Pancreas (tissue), 10 donors: ENCODE data around the gene KRT73. TPM values are rescaled to one million over a fixed set of nuclear protein-coding genes. Genes with fewer than 3 reads are reported as not detected.

Experiments
- ATAC-seq, 4 donors: fragments of 200-7000 bp; cut with Tn5 transposase; one replicate each; pipeline versions ENCODE4 v1.8.0 to v1.9.1; 2020; ENCODE audit warnings: mild to moderate bottlenecking in 4 of 4, moderate library complexity in 4 of 4
- DNase-seq, 6 donors: peaks; one replicate each; pipeline ENCODE4 v3.0.0-alpha.2; 2020
- FAIRE-seq: peaks from 2 replicates; lab custom pipeline; 2012; peaks lifted over from hg19 to GRCh38; lab: Jason Lieb, UNC
- H3K27ac ChIP-seq, 4 donors: fragments of 200-600 bp; sonication (generic); 1 replicate in 3 of 4; 2 replicates in 1 of 4; pipeline versions ENCODE4 v1.5.0 to v1.8.0; 2020
- H3K27me3 ChIP-seq, 4 donors: fragments of 200-600 bp; one replicate each; pipeline ENCODE4 v1.8.0; 2021
- H3K36me3 ChIP-seq, 3 donors: fragments of 200-600 bp; sonication (generic) in 1 of 3; one replicate each; pipeline versions ENCODE4 v1.5.0 to v1.8.0; 2020 to 2021
- H3K4me1 ChIP-seq, 3 donors: fragments of 200-600 bp; one replicate each; pipeline ENCODE4 v1.8.0; 2021
- H3K4me3 ChIP-seq, 4 donors: fragments of 200-600 bp; sonication (generic) in 2 of 4; one replicate each; pipeline versions ENCODE4 v1.5.0 to v1.8.0; 2020 to 2021
- H3K9me3 ChIP-seq, 4 donors: fragments of 200-600 bp; one replicate each; pipeline ENCODE4 v1.8.0; 2021
- WGBS, 2 donors: extraction: QIAGEN DNeasy Blood & Tissue Kit; methylation state at CpG; one replicate each; pipeline ENCODE4 v1.1.7; 2013; 5-methylcytosine and 5-hydroxymethylcytosine counted together
- intact Hi-C, 3 donors: fragments of 100-400 bp; cut with DNase I; formaldehyde crosslinking; loops; one replicate each; pipeline versions ENCODE4 v1.11.1 to v1.14.2; 2022
- polyA plus RNA-seq, 2 donors: library from polyadenylated mRNA; stranded (reverse); fragments of 200-250 nt; gene quantifications; one replicate each; pipeline ENCODE4 v1.2.3, GENCODE V29; 2013
- total RNA-seq, 6 donors: library from RNA; stranded (reverse); fragmentation: NEBNext Ultra II Directional in 4 of 6; extraction: Animal tissue kit (Norgen Biotek cat#: 25700) in 4 of 6; gene quantifications; one replicate each; pipeline versions ENCODE4 v1.2.1 to v1.2.4, GENCODE V29; 2021 to 2023
- TF ChIP-seq, protein P1 (sequence below), 4 donors: fragments of 200-600 bp; sonication (generic) in 3 of 4; IDR thresholded peaks; one replicate each; pipeline versions ENCODE4 v1.5.0 to v1.8.0; 2021; ENCODE audit warnings: antibody characterized with exemption in 4 of 4
- donor health status: healthy with polysubstance abuse.
- donor health status: DM: no; HTN: no; CAD: no; lungs with moderate emphysema.
- donor health status: DM: no; HTN: no; CAD: no.
- donor health status: control.
- donor health status: control.
- donor health status: Bipolar disorder and iron deficiency.
- donor health status: DM: yes; HTN: yes; CAD: no.
- donor health status: DM: no; HTN: no; CAD: no.
- donor health status: DM: no; HTN: no; CAD: no.
- donor health status: DM: yes; HTN: yes; CAD: no.

Gene KRT73
- total and polyA plus RNA-seq, 8 donors, result not detected

DNA sequence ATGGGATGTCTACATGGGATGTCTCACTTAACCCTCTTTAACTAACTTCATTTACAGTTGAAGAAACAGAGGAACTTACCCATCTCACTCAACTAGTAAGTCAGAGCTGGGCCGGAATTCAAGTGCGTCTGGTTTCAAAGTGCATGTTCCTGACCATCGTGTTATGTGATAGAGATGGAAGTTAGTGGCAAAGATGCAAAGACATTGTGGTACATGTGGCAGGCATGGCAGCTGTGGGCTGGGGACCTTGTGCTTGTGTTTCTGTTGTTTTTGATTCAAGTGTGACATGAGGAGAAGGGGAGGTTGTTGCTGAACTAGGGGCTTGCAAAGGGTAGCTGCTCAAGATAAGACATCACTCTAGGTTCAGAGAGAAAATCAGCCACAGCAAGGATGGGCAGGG, 42.4 kb downstream of the KRT73 start:
- TF ChIP-seq, protein P1, sequence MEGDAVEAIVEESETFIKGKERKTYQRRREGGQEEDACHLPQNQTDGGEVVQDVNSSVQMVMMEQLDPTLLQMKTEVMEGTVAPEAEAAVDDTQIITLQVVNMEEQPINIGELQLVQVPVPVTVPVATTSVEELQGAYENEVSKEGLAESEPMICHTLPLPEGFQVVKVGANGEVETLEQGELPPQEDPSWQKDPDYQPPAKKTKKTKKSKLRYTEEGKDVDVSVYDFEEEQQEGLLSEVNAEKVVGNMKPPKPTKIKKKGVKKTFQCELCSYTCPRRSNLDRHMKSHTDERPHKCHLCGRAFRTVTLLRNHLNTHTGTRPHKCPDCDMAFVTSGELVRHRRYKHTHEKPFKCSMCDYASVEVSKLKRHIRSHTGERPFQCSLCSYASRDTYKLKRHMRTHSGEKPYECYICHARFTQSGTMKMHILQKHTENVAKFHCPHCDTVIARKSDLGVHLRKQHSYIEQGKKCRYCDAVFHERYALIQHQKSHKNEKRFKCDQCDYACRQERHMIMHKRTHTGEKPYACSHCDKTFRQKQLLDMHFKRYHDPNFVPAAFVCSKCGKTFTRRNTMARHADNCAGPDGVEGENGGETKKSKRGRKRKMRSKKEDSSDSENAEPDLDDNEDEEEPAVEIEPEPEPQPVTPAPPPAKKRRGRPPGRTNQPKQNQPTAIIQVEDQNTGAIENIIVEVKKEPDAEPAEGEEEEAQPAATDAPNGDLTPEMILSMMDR (IDR thresholded peaks at IDR 0.05), result no peak
- Histone ChIP-seq H3K27me3 (no peaks in the 10 kb centered on the region), H3K36me3 (no peaks in the 10 kb centered on the region), H3K4me1 (no peaks in the 10 kb centered on the region), H3K4me3 (no peak overlapping the region), H3K27ac (no peak overlapping the region), H3K9me3 (no peaks in the 10 kb centered on the region)
- FAIRE-seq (no peak), DNase-seq (no peak), ATAC-seq (no peak)
- 75 to 86% methylated on average over 3 of the region's 3 CpGs for WGBS, 2 donors
- intact Hi-C loops, result loop anchor here in 1 of 3 donors (10.0 kb wide), 1 partner anchor 191 kb away; the partner anchor contains the start of gene KRT84

DNA sequence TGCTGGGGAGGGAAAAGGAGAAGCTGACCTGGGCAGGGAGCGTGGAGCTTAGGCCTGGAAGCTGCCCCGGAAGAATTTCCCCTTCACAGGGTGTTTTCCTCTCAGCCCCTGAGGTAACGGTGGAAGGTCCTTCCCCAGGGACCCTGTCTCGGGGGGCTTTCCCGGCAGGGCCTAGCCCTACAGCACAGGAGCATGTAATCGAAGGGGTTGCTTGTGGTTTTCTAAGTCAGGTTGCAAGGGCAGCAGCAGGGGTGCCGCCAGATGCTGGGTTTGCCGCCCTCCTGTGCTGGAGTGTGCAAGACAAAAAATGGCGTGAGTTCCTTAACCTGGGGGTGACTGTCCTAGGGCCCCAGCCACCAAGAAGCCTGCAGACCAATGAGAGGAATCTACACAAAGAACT, 43.1 kb downstream of the KRT73 start:
- Histone ChIP-seq H3K27me3 (no peaks in the 10 kb centered on the region), H3K36me3 (no peaks in the 10 kb centered on the region), H3K4me3 (no peak overlapping the region), H3K4me1 (no peaks in the 10 kb centered on the region), H3K9me3 (no peaks in the 10 kb centered on the region), H3K27ac (no peak overlapping the region)
- ATAC-seq (no peak), DNase-seq (no peak), FAIRE-seq (no peak)
- intact Hi-C loops, result loop anchor here in 1 of 3 donors (10.0 kb wide), 1 partner anchor 190 kb away; the partner anchor contains the start of gene KRT84
- TF ChIP-seq, protein P1 (IDR thresholded peaks at IDR 0.05), result no peak
- 85 to 92% methylated on average over 9 of the region's 9 CpGs for WGBS, 2 donors

DNA sequence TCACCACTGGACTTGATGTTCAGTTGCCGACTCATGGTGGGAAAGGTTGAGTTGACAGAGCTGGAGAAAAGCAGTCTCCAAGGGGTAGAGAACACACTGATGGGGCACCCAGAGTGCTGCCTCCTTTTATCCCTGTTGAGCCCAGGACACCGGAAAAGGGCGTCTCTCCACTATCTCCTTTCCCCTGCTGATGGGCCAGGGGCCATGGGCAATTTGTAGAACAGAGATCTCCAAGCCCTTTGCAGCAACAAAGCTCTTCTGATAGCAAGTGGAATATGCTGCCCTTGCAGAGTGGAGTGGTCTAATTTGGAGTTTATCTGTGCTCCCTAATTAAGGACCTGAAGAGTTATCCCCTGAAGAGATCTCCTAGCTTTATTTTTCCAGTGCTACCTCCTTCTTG, 44.6 kb downstream of the KRT73 start, which contains the start of gene KRT74:
Gene KRT74, minus strand, starts transcription at position 101 of the 400 bp plus-strand sequence. Its CDS starts 66 bp downstream, at position 35.
- WGBS, 2 donors, result 68 to 71% methylated on average over 3 of the region's 3 CpGs
- DNase-seq, result no peak
- intact Hi-C loops, result loop anchor here in 1 of 3 donors (10.0 kb wide), 1 partner anchor 189 kb away; the partner anchor contains the start of gene KRT84

DNA sequence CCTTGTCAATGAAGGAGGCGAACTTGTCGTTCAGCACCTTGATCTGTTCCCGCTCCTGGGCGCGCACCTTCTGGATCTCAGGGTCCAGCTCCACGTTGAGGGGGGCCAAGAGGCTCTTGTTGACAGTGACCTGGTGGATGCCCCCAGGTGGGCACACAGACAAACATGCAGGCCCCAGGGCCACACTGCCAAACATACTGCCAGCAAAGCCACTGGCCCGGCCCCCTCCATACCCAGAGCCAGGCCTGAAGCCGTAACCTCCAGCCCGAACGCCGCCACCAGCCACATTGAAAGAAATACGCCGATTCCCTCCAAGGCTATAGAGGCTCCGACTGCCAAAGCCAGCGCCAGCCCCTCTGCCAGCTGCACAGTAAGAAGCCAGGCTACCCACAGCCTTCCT, 45.1 kb downstream of the KRT73 start:
- H3K27ac ChIP-seq, result no peak overlapping the region
- TF ChIP-seq, protein P1 (IDR thresholded peaks at IDR 0.05), result no peak
- intact Hi-C loops, result loop anchor here in 1 of 3 donors (10.0 kb wide), 1 partner anchor 189 kb away; the partner anchor contains the start of gene KRT84
- no peaks in the 10 kb centered on the region for H3K36me3 ChIP-seq
- no peaks in the 10 kb centered on the region for H3K9me3 ChIP-seq
- H3K27me3 ChIP-seq, result no peaks in the 10 kb centered on the region
- no peak for DNase-seq
- no peak for FAIRE-seq
- no peaks in the 10 kb centered on the region for H3K4me1 ChIP-seq
- WGBS, 2 donors, result 87 to 89% methylated on average over 15 of the region's 15 CpGs
- no peak for ATAC-seq
- no peak overlapping the region for H3K4me3 ChIP-seq

More for the DNA sequence above, 44.6 kb downstream of the KRT73 start, which contains the start of gene KRT74:
- no peak for ATAC-seq
- Histone ChIP-seq H3K27me3 (no peaks in the 10 kb centered on the region), H3K4me1 (no peaks in the 10 kb centered on the region), H3K4me3 (no peak within 1 kb of the TSS), H3K36me3 (no peaks in the 10 kb centered on the region), H3K27ac (no peak within 1 kb of the TSS), H3K9me3 (no peaks in the 10 kb centered on the region)
- no peak for FAIRE-seq
- TF ChIP-seq, protein P1 (IDR thresholded peaks at IDR 0.05), result no peak

DNA sequence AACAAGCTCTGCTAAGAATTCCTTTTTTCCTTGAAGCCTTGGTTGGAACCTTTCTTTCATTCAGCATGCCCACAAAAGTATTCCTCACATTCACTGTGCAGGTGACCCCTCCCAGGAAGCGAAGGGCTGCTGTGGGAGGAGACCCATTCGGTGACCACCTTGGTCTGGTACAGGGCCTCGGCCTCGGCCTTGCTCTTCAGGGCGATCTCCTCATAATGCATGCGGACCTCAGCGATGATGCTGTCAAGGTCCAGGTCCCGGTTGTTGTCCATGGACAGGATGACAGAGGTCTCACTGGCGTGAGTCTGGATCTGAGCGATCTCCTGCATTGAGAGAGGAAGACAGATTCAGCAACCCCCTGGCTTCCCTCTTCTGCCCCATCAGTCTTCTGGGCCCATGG, 47.8 kb downstream of the KRT73 start:
- intact Hi-C loops, result loop anchor here in 1 of 3 donors (10.0 kb wide), 1 partner anchor 186 kb away; the partner anchor contains the start of gene KRT84
- Histone ChIP-seq H3K36me3 (no peaks in the 10 kb centered on the region), H3K27me3 (no peaks in the 10 kb centered on the region), H3K27ac (no peak overlapping the region), H3K4me1 (no peaks in the 10 kb centered on the region), H3K4me3 (no peak overlapping the region), H3K9me3 (no peaks in the 10 kb centered on the region)
- DNase-seq (no peak), FAIRE-seq (no peak), ATAC-seq (no peak)
- TF ChIP-seq, protein P1 (IDR thresholded peaks at IDR 0.05), result no peak
- 83 to 87% methylated on average over 10 of the region's 10 CpGs for WGBS, 2 donors
